ENCODE results near the gene HAO2. TPM values are rescaled to one million over a fixed set of nuclear protein-coding genes. Genes with fewer than 3 reads are reported as not detected.
"Not testable (repeated sequence)": the region's sequence is repeated elsewhere in the genome, so short reads cannot be mapped to it uniquely, and the experiment has no call there.

HAO2 gene
- total RNA-seq, 1 donor from 2014 or later, result not detected

DNA sequence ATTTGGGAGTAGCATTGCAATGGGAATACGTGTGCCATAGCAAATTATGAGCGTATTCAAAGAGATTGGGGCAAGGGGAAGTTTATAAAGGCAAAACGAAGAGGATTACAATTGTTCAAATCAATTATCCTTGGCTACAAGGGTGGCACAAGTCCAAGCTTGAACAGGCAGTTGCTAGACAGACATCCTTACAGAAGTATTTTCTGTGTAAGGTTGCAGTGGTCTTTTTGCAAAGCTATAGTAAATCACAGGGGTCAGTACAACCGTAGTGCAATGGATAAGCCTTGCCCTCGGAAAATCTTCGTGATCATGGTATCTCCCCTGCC is 37.4 kb upstream of the HAO2 start:
- H3K9me3 ChIP-seq (replicated peaks), result no peaks in the 10 kb centered on the region
- intact Hi-C loops (cut with micrococcal nuclease), result no loop called here

DNA sequence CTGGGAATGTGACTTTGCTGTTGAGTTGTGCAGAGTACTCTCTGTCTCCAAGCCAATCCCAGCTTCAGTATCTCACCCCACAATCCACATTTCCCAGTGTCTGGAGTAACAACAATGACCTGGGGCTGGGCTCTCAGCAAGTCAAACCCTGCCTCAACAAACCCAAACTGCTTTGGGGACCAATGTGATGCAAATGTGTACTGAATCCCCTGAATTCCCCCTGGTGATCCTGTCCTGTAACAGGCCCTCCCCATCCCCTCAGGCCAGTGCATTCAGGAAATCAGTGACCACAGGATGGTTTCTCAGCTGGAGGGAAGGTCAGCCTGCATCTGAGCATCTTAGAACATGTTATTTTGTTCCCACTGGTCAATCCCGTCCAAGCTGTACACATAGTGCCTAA is 36.7 kb upstream of the HAO2 start:
- intact Hi-C loops (cut with micrococcal nuclease), result no loop called here
- Histone ChIP-seq H3K4me1 (peaks cover 11% of the 10 kb centered on the region), H3K4me3 (no peak overlapping the region), H3K27ac (replicated peaks) (no peak overlapping the region), H3K36me3 (no peaks in the 10 kb centered on the region), H3K9me3 (replicated peaks) (no peaks in the 10 kb centered on the region), H3K27me3 (ENCODE audit: low read depth) (peaks cover 31% of the 10 kb centered on the region)
- TF ChIP-seq, protein P1, sequence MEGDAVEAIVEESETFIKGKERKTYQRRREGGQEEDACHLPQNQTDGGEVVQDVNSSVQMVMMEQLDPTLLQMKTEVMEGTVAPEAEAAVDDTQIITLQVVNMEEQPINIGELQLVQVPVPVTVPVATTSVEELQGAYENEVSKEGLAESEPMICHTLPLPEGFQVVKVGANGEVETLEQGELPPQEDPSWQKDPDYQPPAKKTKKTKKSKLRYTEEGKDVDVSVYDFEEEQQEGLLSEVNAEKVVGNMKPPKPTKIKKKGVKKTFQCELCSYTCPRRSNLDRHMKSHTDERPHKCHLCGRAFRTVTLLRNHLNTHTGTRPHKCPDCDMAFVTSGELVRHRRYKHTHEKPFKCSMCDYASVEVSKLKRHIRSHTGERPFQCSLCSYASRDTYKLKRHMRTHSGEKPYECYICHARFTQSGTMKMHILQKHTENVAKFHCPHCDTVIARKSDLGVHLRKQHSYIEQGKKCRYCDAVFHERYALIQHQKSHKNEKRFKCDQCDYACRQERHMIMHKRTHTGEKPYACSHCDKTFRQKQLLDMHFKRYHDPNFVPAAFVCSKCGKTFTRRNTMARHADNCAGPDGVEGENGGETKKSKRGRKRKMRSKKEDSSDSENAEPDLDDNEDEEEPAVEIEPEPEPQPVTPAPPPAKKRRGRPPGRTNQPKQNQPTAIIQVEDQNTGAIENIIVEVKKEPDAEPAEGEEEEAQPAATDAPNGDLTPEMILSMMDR (IDR thresholded peaks at IDR 0.05; ENCODE audit: borderline replicate concordance), result no peak
- DNase-seq, result no peak

More for the DNA sequence above, 37.4 kb upstream of the HAO2 start:
- H3K27ac ChIP-seq (replicated peaks), result no peak overlapping the region
- H3K36me3 ChIP-seq, result no peaks in the 10 kb centered on the region
- H3K27me3 ChIP-seq (ENCODE audit: low read depth), result peaks cover 31% of the 10 kb centered on the region
- TF ChIP-seq, protein P1 (IDR thresholded peaks at IDR 0.05; ENCODE audit: borderline replicate concordance), result no peak
- DNase-seq, result no peak
- H3K4me1 ChIP-seq, result peaks cover 12% of the 10 kb centered on the region
- no peak overlapping the region for H3K4me3 ChIP-seq

DNA sequence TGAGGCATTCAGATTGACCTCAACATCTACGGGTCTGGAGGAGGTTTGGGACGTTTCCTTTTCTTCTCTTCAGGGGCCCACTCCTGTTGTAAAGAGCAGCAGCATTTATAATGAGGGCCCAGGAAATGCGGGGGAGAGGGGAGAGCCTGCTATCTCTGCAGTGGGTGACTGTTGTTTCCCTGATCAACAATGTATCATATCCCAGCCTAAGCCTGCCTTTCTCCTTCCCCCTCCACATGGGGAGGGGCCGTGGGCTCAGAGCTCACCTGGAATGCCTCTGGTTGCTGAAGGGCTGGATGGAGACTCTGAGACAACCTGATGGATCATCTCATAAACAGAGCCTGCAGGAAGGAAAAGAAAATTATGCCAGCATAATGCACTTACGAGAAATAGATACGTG is 36.0 kb upstream of the HAO2 start:
- Histone ChIP-seq H3K4me3 (no peak overlapping the region), H3K27me3 (ENCODE audit: low read depth) (peaks cover 27% of the 10 kb centered on the region), H3K36me3 (no peaks in the 10 kb centered on the region), H3K4me1 (peaks cover 4% of the 10 kb centered on the region), H3K9me3 (replicated peaks) (no peaks in the 10 kb centered on the region), H3K27ac (replicated peaks) (no peak overlapping the region)
- TF ChIP-seq, protein P1 (IDR thresholded peaks at IDR 0.05; ENCODE audit: borderline replicate concordance), result no peak
- intact Hi-C loops (cut with micrococcal nuclease), result no loop called here
- DNase-seq, result no peak

DNA sequence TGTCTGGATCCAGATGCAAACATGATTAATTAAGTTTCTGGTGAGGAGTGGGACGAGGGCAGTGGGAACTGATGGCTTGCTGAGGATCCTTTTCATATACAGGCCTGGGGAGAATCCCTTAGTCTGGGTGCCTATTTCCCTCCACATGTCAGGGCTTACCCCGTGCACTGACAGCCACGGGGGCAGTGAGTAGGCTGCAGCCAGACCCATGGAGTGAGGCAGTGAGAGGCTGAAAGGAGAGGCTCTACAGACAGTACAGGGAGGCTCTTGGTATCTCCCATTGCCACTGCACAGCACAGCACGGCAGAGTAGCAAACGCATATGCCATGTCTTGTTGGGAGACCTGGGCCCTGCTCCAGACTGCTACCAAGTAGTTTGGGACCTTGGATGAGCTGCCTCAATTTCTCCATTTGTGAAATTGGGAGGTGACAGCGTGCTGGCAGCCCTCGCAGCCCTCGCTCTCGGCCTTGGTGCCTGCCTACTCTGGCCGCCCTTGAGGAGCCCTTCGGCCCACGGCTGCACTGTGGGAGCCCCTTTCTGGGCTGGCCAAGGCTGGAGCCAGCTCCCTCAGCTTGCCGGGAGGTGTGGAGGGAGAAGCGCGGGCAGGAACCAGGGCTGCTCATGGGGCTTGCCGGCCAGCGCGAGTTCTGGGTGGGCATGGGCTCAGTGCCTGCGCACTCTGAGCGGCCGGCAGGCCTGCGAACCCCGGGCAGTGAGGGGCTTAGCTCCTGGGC is 35.3 kb upstream of the HAO2 start:
- TF ChIP-seq, protein P1 (IDR thresholded peaks at IDR 0.05; ENCODE audit: borderline replicate concordance), result no peak
- no peaks in the 10 kb centered on the region for H3K4me1 ChIP-seq
- H3K27me3 ChIP-seq (ENCODE audit: low read depth), result peaks cover 21% of the 10 kb centered on the region
- H3K36me3 ChIP-seq, result no peaks in the 10 kb centered on the region
- intact Hi-C loops (cut with micrococcal nuclease), result no loop called here
- H3K27ac ChIP-seq (replicated peaks), result no peak overlapping the region
- DNase-seq, result no peak
- H3K4me3 ChIP-seq, result no peak overlapping the region
- no peaks in the 10 kb centered on the region for H3K9me3 ChIP-seq (replicated peaks)

DNA sequence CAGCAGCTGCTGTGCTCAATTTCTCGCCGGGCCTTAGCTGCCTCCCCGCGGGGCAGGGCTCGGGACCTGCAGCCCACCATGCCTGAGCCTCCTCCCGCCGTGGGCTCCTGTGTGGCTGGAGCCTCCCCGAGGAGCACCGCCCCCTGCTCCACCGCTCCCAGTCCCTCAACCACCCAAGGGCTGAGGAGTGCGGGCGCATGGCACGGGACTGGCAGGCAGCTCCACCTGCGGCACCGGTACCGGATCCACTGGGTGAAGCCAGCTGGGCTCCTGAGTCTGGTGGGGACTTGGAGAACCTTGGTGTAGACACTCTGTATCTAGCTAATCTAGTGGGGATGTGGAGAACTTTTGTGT is 34.7 kb upstream of the HAO2 start:
- H3K27me3 ChIP-seq (ENCODE audit: low read depth), result peaks cover 16% of the 10 kb centered on the region
- intact Hi-C loops (cut with micrococcal nuclease); H3K9me3 ChIP-seq (replicated peaks); H3K36me3 ChIP-seq; H3K27ac ChIP-seq (replicated peaks); H3K4me1 ChIP-seq; DNase-seq; H3K4me3 ChIP-seq: not testable (repeated sequence)

DNA sequence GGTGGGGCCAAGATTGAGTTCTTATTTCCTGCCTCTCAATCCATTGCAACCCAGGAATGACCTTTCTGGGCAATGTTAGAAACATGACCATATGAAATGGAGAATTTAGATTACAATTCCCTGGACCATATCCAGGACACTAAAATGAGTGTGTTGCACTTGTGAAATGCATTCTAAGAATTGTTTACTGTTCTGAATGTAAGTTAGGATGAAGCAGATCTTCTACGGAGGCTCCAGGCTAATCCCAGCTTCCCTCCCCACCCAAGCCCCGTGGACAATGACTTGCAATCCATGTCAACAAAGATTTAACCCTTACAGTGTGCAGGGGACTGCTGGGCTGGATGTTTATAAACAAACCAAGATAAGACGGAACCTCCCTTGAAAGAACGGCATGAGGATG is 31.7 kb upstream of the HAO2 start:
- intact Hi-C loops (cut with micrococcal nuclease), result no loop called here
- no peaks in the 10 kb centered on the region for H3K9me3 ChIP-seq (replicated peaks)
- H3K27me3 ChIP-seq (ENCODE audit: low read depth), result no peaks in the 10 kb centered on the region
- no peaks in the 10 kb centered on the region for H3K36me3 ChIP-seq
- H3K4me3 ChIP-seq, result no peak overlapping the region
- H3K4me1 ChIP-seq, result no peaks in the 10 kb centered on the region
- TF ChIP-seq, protein P1 (IDR thresholded peaks at IDR 0.05; ENCODE audit: borderline replicate concordance), result no peak
- DNase-seq, result no peak
- H3K27ac ChIP-seq (replicated peaks), result peak overlapping the region; percentile 10
